ENCODE results near the gene GABRB1.

- TF ChIP-seq, protein P1, sequence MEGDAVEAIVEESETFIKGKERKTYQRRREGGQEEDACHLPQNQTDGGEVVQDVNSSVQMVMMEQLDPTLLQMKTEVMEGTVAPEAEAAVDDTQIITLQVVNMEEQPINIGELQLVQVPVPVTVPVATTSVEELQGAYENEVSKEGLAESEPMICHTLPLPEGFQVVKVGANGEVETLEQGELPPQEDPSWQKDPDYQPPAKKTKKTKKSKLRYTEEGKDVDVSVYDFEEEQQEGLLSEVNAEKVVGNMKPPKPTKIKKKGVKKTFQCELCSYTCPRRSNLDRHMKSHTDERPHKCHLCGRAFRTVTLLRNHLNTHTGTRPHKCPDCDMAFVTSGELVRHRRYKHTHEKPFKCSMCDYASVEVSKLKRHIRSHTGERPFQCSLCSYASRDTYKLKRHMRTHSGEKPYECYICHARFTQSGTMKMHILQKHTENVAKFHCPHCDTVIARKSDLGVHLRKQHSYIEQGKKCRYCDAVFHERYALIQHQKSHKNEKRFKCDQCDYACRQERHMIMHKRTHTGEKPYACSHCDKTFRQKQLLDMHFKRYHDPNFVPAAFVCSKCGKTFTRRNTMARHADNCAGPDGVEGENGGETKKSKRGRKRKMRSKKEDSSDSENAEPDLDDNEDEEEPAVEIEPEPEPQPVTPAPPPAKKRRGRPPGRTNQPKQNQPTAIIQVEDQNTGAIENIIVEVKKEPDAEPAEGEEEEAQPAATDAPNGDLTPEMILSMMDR (conservative IDR thresholded peaks at IDR 0.05 in 1 of 2, IDR thresholded peaks at IDR 0.05 in 1 of 2; ENCODE audit: extremely low read depth in 1 of 2, insufficient read depth in 1 of 2, low read depth in 1 of 2, low read length in 2 of 2), result no peak
- TF ChIP-seq EZH2 (IDR thresholded peaks at IDR 0.05; ENCODE audit: borderline replicate concordance, low read length), result no peak
Measured at GRCh38 chr4:47355568-47355967, 324.2 kb downstream of the GABRB1 start.

Data from mammary epithelial cell (primary cell).